Ecto neural progenitor cell (in vitro differentiated cells): ENCODE data around the gene SLC25A10.
"Not testable (repeated sequence)": the region's sequence is repeated elsewhere in the genome, so short reads cannot be mapped to it uniquely, and the experiment has no call there.

Source experiments
- DNase-seq: peaks from one replicate; pipeline ENCODE4 v3.0.0-alpha.2; 2018; ENCODE audit warnings: low spot score

Gene SLC25A10

GRCh38 chr17:81711814-81712467 lies at the start of gene SLC25A10:
Gene SLC25A10 (plus strand): TSS chr17:81712284. CDS start chr17:81712427, 143 bp downstream.
- DNase-seq = peak; percentile 89

DNA sequence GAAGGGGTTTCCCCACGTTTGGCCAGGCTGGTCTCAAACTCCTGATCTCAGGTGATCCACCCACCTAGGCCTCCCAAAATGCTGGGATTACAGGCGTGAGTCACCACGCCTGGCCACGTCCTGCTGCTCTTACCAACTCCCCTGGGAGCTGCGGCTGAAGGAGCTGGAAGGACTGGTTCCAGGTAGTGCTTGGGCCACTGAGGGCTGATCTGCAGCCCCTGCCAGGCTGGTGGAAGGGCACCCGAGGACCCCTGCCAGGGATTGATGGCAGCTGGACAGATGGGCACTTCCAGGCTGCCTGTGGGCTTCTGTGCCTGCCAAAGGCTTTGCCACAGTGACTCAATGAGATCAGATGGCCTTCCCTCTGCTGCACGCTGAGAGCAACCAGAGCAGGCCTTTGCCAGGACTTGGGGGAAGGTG lies 48.0 kb upstream of the SLC25A10 start:
- DNase-seq = no peak

- DNase-seq = no peak
These were observed 46.6 kb upstream of the SLC25A10 start for GRCh38 chr17:81665205-81666091.

DNA sequence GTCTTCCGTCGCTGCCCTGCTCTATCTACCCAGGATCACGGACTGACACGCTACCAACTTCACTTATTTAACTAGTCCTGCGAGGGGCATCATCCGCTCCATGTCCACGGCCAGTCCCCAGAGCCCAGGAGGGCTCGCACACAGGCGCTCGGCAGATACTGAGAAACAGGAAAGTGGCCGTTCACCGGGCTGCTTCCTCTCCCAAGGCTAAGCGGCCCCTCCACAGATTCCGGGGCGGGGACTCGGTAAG lies 46.1 kb upstream of the SLC25A10 start:
- no peak for DNase-seq

GRCh38 chr17:81666342-81667191 lies 45.5 kb upstream of the SLC25A10 start, which contains the start of the genes CCDC137 and OXLD1:
Gene CCDC137 (plus strand): TSS chr17:81666737. CDS start chr17:81666767, 30 bp downstream.
Gene OXLD1 (minus strand): TSS chr17:81666605. CDS start chr17:81666577, 28 bp downstream.
- DNase-seq = peak; percentile 99

GRCh38 chr17:81667754-81668153 lies 44.3 kb upstream of the SLC25A10 start:
- no peak for DNase-seq

DNA sequence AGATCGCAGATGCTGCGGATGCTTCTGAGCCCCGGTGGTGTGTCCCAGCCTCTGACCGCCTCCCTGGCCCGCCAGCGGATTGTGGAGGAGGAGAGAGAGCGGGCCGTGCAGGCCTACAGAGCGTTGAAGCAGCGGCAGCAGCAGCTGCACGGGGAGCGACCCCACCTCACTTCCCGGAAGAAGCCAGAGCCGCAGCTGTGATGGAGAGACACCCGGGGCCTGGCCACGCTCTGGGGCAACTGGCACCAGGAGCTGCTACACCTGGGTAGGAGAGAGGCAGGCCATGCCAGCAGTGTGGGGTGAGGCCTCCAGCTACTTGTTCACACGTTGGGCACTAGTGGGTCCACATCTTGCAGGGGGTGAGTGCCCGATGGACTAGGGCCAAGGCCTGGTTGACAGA lies 39.6 kb upstream of the SLC25A10 start:
- DNase-seq = no peak

- DNase-seq = no peak
These were observed 39.1 kb upstream of the SLC25A10 start for GRCh38 chr17:81672954-81673353.

GRCh38 chr17:81673561-81674258 lies 38.4 kb upstream of the SLC25A10 start:
- DNase-seq = no peak

- DNase-seq = not testable (repeated sequence)
These were observed 36.4 kb upstream of the SLC25A10 start for GRCh38 chr17:81675515-81676221.

DNA sequence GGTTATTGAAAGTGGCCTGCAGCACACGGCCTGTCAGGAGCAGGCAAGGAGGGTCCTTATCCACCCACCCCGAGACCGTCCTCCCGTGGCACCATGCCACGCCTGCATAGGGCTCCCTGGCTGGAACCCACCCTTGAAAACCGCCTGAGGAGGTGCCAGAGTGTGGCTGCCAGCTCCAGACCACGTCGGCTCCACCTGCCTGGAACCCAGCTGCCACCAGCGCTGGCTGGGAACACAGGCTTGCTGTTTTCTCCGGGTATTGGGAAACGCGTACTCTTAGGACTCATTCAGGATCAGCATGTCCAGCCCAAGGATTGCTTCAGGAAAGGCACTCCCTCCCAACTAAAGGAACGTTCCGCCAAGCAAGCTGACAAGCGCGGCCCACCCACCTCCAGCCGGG lies 35.2 kb upstream of the SLC25A10 start:
- DNase-seq = no peak

GRCh38 chr17:81680150-81680549 lies 31.9 kb upstream of the SLC25A10 start:
- no peak for DNase-seq

DNA sequence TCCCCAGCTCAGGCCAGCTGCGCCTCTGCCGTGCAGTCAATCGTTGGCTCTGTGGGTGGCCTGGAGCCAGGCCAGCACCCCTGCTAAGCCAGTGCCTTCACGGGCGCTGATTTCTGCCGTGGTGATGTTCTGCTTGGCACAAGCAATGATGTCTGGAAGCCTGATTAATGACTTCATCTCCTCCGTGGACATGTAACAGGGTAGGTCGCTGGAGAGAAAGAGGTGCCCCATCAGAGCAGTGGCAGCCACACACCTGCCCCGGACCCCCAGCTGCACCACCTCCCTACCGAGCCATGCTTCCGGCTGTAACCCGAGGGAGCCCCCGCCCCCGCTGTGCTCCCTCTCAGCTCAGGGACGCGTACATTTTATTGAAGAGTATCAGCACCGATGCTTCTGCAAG lies 30.4 kb upstream of the SLC25A10 start:
- no peak for DNase-seq

GRCh38 chr17:81682565-81683207 lies 29.4 kb upstream of the SLC25A10 start:
- no peak for DNase-seq

- no peak for DNase-seq
These were observed 28.9 kb upstream of the SLC25A10 start for GRCh38 chr17:81683208-81683583.

DNA sequence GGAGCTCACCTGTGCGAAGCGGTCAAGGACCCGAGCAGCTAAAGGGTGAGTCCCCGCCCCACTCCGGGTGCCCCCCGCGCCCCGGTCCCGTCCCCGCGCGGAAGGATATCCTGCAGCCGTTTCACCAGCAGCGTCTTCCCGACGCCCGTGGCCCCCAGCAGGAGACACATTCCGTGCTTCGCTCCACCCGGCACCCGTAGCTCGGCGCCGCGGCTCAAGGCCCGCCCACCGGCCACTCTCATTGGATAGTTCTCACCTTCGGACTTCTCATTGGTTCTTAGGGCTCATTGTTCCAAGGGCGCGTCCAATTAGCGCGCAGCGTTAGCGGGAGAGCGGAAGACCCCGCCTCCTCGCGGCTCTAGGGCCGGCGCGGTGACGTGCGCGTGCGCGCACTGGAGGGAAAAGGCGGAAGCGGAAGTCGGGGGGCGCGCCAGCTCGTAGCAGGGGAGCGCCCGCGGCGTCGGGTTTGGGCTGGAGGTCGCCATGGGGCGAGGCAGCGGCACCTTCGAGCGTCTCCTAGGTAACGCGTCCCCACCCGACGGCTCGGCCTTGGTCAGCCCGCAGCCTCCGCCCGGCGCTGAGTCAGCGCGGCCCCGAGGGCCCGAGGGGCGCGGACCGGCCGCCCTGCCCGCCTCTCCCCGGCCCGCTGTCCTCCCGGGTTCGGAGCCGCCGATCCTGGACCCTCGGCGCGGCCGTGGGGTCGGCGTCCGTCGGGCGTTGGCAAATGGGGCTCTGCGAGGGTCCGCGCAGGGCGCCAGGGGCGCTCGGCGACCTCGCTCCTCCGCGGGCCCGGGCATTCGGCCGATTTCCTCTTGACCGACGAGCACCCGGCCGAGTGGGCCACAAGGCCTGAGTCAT lies 28.3 kb upstream of the SLC25A10 start, which contains the start of the genes ARL16 and HGS:
Gene ARL16 (minus strand): TSS at position 214 of the 858 bp plus-strand sequence. CDS start 44 bp downstream, at position 170.
Gene HGS (plus strand): TSS at position 428 of the 858 bp plus-strand sequence. CDS start 56 bp downstream, at position 484.
- DNase-seq = peak; percentile 100

DNA sequence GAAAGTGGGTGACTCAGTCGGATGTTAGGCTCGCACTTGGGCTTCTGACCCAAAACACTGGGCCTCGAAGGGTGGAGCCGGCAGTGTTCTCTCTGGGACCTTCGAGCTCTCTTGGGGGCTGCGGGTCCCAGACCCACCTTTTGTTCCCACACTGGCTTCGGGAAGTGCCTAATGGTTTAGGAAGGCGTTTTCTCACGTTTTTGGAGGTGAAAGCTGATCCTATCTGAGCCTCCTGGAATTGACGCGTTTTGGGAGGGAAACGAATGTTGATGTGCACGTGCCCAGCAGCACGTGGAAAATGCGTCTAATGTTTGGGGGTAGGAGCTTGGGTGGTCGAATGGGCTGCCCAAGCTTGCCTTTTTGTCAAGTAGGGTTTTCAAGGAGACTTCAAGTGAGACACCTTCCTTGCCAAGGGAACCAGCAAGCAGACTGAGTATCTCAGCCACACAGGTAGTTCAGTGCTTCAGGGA lies 27.6 kb upstream of the SLC25A10 start:
- no peak for DNase-seq

DNA sequence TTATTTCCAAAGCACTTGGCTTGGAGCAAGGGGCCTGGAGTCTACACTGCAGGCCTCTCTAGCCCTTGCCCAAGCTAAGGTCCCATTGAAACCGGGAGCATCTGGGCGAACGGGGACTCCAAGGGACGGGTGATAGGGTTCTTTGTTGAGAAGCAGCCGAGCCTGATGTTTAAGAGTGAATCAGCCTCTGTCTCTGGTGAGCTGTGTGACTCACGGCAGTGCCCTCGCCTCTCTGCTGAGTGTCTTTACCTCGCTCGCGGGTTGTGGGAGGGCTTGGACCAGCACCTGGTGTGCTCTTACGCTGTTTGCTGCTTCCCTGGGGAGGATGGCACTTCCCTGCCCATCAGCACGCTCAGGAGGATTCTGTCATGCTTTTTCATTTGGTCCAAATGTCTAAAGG lies 27.0 kb upstream of the SLC25A10 start:
- no peak for DNase-seq

DNA sequence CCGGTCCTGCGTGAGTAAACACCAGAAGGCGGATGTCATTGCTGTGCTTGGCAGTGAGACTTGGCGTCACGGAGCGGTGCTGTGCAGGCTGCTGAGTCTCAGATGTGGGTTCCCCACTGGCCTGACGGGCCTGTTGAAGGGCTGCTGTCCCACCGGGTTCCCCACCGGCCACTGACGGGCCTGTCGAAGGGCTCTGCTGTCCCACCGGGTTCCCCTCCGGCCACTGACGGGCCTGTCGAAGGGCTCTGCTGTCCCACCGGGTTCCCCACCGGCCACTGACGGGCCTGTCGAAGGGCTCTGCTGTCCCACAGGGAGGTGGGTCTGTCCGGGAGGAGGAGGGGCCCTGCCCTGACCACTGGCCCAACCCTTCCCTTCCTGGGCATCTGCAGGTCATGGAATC lies 25.5 kb upstream of the SLC25A10 start:
- no peak for DNase-seq
